Right cardiac atrium (tissue), 5 donors: ENCODE data around the gene MAP1LC3B. TPM values are rescaled to one million over a fixed set of nuclear protein-coding genes. Genes with fewer than 3 reads are reported as not detected.
A peak's percentile ranks its signal among the peaks of the same experiment; 100 is the strongest.

Source experiments
- ATAC-seq, 2 donors: fragments of 200-7000 bp; cut with Tn5 transposase; one replicate each; pipeline versions ENCODE4 v1.8.0 to v1.9.1; 2020; ENCODE audit warnings: moderate library complexity in 2 of 2, mild to moderate bottlenecking in 1 of 2
- DNase-seq, 3 donors: peaks; one replicate each; pipeline ENCODE4 v3.0.0-alpha.2; 2020
- H3K27ac ChIP-seq: one replicate; pipeline ENCODE4 v1.5.1; 2013; ENCODE audit warnings: mild to moderate bottlenecking, low read length, control low read depth, moderate library complexity
- H3K27me3 ChIP-seq: one replicate; pipeline ENCODE4 v1.6.1; 2013; ENCODE audit not compliant: control insufficient read depth, insufficient read depth
- H3K4me1 ChIP-seq: one replicate; pipeline ENCODE4 v1.6.1; 2013; ENCODE audit warnings: low read length; ENCODE audit not compliant: control insufficient read depth, insufficient read depth
- H3K4me3 ChIP-seq: one replicate; pipeline ENCODE4 v1.5.1; 2013; ENCODE audit warnings: low read length, control low read depth
- H3K9me3 ChIP-seq: one replicate; pipeline ENCODE4 v1.6.1; 2013; ENCODE audit warnings: low read length; ENCODE audit not compliant: control insufficient read depth
- WGBS: extraction: QIAGEN DNeasy Blood & Tissue Kit; methylation state at CpG from one replicate; pipeline ENCODE4 v1.1.7; 2013; 5-methylcytosine and 5-hydroxymethylcytosine counted together
- intact Hi-C, 4 donors: fragments of 100-400 bp; cut with DNase I; formaldehyde crosslinking; loops; one replicate each; pipeline versions ENCODE4 v1.11.0 to v1.14.0; 2022 to 2023
- polyA plus RNA-seq: library from polyadenylated mRNA; stranded (reverse); fragments of 200-250 nt; gene quantifications from one replicate; pipeline ENCODE4 v1.2.3, GENCODE V29; 2013
- total RNA-seq, 4 donors: library from RNA; stranded (reverse); fragmentation: NEBNext Ultra II Directional; extraction: Animal tissue kit (Norgen Biotek cat#: 25700); gene quantifications; one replicate each; pipeline ENCODE4 v1.2.1, GENCODE V29; 2021
- donor health status: healthy with polysubstance abuse.
- donor health status: DM: no; HTN: yes; CAD: no.
- donor health status: DM: no; HTN: no; CAD: no.
- donor health status: DM: no; HTN: yes; CAD: no; lungs with severe emphysema.
- donor health status: DM: yes; HTN: yes; CAD: no.

Gene MAP1LC3B
- total and polyA plus RNA-seq, 5 donors = 87.7 to 115 (median 108) TPM

GRCh38 chr16:87410530-87410929 lies 18.4 kb downstream of the MAP1LC3B start:
- no peak for ATAC-seq
- H3K27me3 ChIP-seq = no peaks in the 10 kb centered on the region
- no peak overlapping the region for H3K4me3 ChIP-seq
- no peaks in the 10 kb centered on the region for H3K9me3 ChIP-seq
- no peaks in the 10 kb centered on the region for H3K4me1 ChIP-seq
- H3K27ac ChIP-seq = no peak overlapping the region
- no peak for DNase-seq
- intact Hi-C loops = loop anchor here in 2 of 4 donors (10.0 kb wide), 2 partner anchors 94 to 134 kb away; no protein-coding TSS in a partner anchor
- 91% methylated on average over 11 of the region's 11 CpGs for WGBS

DNA sequence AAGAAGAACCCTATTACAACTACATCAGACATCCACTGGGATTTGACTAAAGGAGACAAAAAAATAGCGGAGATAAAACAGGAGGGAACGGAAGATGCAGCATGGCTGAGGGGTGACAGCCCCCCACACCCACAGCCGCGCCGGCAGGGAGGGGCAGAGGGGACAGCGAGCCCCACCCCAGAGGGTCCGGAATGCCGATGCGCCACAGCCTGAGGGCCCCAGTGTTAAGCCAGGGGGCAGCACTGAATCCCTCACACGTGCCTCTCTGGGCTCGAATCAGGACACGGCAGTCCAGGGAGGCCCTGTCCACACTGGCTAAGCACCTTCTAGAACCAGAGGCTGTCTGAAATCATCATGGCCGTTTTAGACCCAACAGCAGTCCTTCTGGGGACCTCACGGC lies 18.8 kb downstream of the MAP1LC3B start:
- Histone ChIP-seq H3K27ac (no peak overlapping the region), H3K27me3 (no peaks in the 10 kb centered on the region), H3K4me3 (no peak overlapping the region), H3K4me1 (no peaks in the 10 kb centered on the region), H3K9me3 (no peaks in the 10 kb centered on the region)
- 85% methylated on average over 14 of the region's 14 CpGs for WGBS
- no peak for ATAC-seq
- no peak for DNase-seq
- intact Hi-C loops = loop anchor here in 2 of 4 donors (10.0 kb wide), 2 partner anchors 94 to 134 kb away; no protein-coding TSS in a partner anchor

GRCh38 chr16:87411375-87412271 lies 19.5 kb downstream of the MAP1LC3B start:
- Histone ChIP-seq H3K27me3 (no peaks in the 10 kb centered on the region), H3K27ac (no peak overlapping the region), H3K4me3 (no peak overlapping the region), H3K4me1 (no peaks in the 10 kb centered on the region), H3K9me3 (no peaks in the 10 kb centered on the region)
- WGBS = 94% methylated on average over 49 of the region's 49 CpGs
- DNase-seq (peak in 1 of 3 donors; percentile 57), ATAC-seq (peak in 1 of 2 donors; percentile 5)
- intact Hi-C loops = loop anchor here in 2 of 4 donors (10.0 kb wide), 2 partner anchors 93 to 133 kb away; no protein-coding TSS in a partner anchor

- Histone ChIP-seq H3K4me1 (no peaks in the 10 kb centered on the region), H3K9me3 (no peaks in the 10 kb centered on the region), H3K27me3 (no peaks in the 10 kb centered on the region), H3K27ac (no peak overlapping the region), H3K4me3 (no peak overlapping the region)
- ATAC-seq (no peak), DNase-seq (no peak)
- 89% methylated on average over 31 of the region's 31 CpGs for whole genome bisulfite sequencing
- intact Hi-C loops = loop anchor here in 2 of 4 donors (10.0 kb wide), 2 partner anchors 92 to 132 kb away; no protein-coding TSS in a partner anchor
Observed at GRCh38 chr16:87412371-87412995, 20.3 kb downstream of the MAP1LC3B start.

DNA sequence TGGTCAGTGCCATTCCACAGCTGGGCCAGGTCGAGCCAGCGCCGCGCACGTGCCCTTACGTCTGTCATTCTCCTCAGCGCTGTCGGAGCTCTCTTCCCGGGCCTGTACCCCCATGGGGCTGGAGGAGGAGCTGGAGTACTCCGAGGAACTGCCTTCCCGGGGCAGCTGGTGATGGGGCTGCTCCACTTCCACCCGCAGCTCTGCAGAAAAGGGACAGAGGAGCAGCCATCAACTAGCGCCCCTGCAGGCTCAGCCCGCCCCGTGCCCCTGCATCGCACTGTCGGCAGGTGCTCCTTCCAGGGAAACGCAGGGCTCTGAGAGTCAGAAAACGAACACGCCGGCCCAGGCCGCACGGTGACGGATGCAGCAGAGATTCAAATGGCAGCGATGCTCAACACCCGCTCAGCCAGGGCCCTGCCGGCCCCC lies 20.9 kb downstream of the MAP1LC3B start:
- 90% methylated on average over 27 of the region's 27 CpGs for WGBS
- Histone ChIP-seq H3K9me3 (no peaks in the 10 kb centered on the region), H3K4me3 (no peak overlapping the region), H3K27me3 (no peaks in the 10 kb centered on the region), H3K4me1 (no peaks in the 10 kb centered on the region), H3K27ac (no peak overlapping the region)
- ATAC-seq (no peak), DNase-seq (no peak)
- intact Hi-C loops = loop anchor here in 2 of 4 donors (10.0 kb wide), 2 partner anchors 92 to 132 kb away; no protein-coding TSS in a partner anchor

DNA sequence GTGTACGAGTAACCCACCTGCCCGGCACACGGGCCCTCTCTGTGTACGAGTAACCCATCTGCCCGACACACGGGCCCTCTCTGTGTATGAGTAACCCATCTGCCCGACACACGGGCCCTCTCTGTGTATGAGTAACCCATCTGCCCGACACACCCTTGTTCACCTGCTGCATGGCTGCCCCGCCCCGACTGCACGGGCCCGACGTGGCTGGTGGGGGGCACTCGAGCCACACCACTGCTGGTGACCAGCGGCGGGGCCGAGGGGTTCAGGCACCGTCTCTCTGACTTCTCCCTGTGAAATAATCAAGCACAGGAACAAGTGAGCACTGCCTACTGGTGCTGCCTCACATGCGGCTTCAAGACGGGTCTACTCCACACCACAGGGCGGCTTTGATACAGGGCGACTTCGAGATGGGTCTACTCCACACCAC lies 22.1 kb downstream of the MAP1LC3B start:
- H3K4me1 ChIP-seq = no peaks in the 10 kb centered on the region
- no peaks in the 10 kb centered on the region for H3K27me3 ChIP-seq
- no peak overlapping the region for H3K4me3 ChIP-seq
- no peaks in the 10 kb centered on the region for H3K9me3 ChIP-seq
- DNase-seq (peak in 1 of 3 donors; percentile 46), ATAC-seq (no peak)
- intact Hi-C loops = loop anchor here in 2 of 4 donors (10.0 kb wide), 2 partner anchors 91 to 131 kb away; no protein-coding TSS in a partner anchor
- no peak overlapping the region for H3K27ac ChIP-seq
- 89% methylated on average over 24 of the region's 24 CpGs for WGBS

DNA sequence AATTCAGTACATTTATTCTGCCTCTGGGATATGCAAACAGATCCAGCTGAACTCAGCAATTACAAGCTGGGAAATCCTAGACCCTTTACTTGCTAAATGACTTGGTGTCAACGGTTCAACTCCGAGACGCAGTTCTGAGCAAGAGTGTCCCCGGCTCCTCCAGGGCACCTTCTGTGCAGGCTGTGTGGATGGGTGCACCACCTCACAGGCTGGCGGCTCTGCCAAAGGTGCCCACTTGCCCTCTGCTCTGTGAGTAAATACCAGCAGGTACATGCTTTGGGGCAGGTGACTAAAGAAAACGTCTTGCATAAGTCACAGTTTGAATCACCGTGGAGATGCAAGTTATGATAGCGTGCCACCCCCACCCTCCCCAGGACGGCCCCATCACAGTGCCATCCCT lies 23.3 kb downstream of the MAP1LC3B start:
- DNase-seq (no peak), ATAC-seq (no peak)
- WGBS = 89% methylated on average over 9 of the region's 9 CpGs
- H3K4me1 ChIP-seq = no peaks in the 10 kb centered on the region
- intact Hi-C loops = loop anchor here in 3 of 4 donors (5.0 to 10.0 kb wide), 4 partner anchors 89 to 222 kb away; no protein-coding TSS in a partner anchor
- no peak overlapping the region for H3K27ac ChIP-seq
- no peaks in the 10 kb centered on the region for H3K9me3 ChIP-seq
- no peaks in the 10 kb centered on the region for H3K27me3 ChIP-seq
- H3K4me3 ChIP-seq = no peak overlapping the region

- H3K27me3 ChIP-seq = no peaks in the 10 kb centered on the region
- WGBS = 73% methylated on average over 23 of the region's 23 CpGs
- intact Hi-C loops = loop anchor here (2.0 to 10.0 kb wide), 5 partner anchors 88 to 220 kb away; no protein-coding TSS in a partner anchor
Observed at GRCh38 chr16:87416826-87417527, 24.8 kb downstream of the MAP1LC3B start.

DNA sequence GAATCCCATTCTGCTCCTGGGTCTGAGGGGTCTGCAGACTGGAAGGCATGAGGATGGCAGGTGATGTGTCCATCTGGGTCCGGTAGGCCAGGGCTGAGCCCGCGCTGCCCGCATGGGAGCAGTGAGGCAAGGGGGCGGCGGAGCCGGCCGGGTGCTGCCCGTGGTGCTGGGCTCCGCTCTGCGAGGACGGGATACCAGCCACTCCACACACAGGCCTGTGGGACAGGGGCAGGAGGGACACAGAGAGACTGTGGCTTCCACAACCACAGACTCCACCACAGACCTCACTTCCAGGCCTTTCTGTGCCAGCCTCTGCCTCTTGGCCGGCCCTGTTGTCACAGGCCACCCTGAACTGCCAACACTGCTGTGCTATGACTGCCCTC lies 25.4 kb downstream of the MAP1LC3B start:
- ATAC-seq = peak in 1 of 2 donors; percentile 47
- WGBS = 89% methylated on average over 13 of the region's 13 CpGs
- H3K4me3 ChIP-seq = no peak overlapping the region

More at GRCh38 chr16:87416826-87417527, 24.8 kb downstream of the MAP1LC3B start:
- Histone ChIP-seq H3K9me3 (no peaks in the 10 kb centered on the region), H3K27ac (no peak overlapping the region), H3K4me1 (no peaks in the 10 kb centered on the region), H3K4me3 (no peak overlapping the region)
- ATAC-seq = no peak
- peak in 2 of 3 donors; percentile 50 to 82 for DNase-seq

DNA sequence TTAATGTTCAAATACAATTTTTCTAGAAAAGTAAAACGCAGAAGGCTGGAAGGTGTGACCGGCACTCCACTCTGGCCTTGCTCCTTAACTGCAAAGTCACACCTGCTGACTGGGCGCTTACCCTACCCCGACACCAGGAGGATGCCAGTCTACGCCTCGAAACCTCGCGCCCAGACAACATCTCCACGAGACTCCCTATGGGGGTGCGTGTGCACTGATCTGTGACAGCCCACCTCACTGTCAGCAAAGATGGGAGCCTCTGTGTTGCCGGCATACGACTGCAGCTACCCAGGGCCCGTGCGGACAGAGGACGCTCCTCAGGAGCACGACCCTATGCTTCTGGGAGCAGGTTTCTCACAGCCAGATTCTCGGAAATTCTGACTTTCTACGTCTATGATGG lies 26.1 kb downstream of the MAP1LC3B start:
- 91% methylated on average over 18 of the region's 18 CpGs for WGBS
- no peak for ATAC-seq

More for the DNA sequence above, 25.4 kb downstream of the MAP1LC3B start:
- intact Hi-C loops = loop anchor here (2.0 to 10.0 kb wide), 5 partner anchors 87 to 220 kb away; no protein-coding TSS in a partner anchor
- Histone ChIP-seq H3K27ac (no peak overlapping the region), H3K4me1 (no peaks in the 10 kb centered on the region), H3K27me3 (no peaks in the 10 kb centered on the region), H3K9me3 (no peaks in the 10 kb centered on the region)
- DNase-seq = peak in 1 of 3 donors; percentile 29

More for the DNA sequence above, 26.1 kb downstream of the MAP1LC3B start:
- Histone ChIP-seq H3K27me3 (no peaks in the 10 kb centered on the region), H3K27ac (no peak overlapping the region), H3K9me3 (no peaks in the 10 kb centered on the region), H3K4me3 (no peak overlapping the region), H3K4me1 (no peaks in the 10 kb centered on the region)
- peak in 1 of 3 donors; percentile 29 for DNase-seq
- intact Hi-C loops = loop anchor here in 3 of 4 donors (5.0 to 10.0 kb wide), 4 partner anchors 87 to 219 kb away; no protein-coding TSS in a partner anchor
